K562 (cell line): ENCODE results near the gene RPTOR. TPM values are rescaled to one million over a fixed set of nuclear protein-coding genes. Genes with fewer than 3 reads are reported as not detected.
A peak's percentile ranks its signal among the peaks of the same experiment; 100 is the strongest.

Source experiments
- ARNT ChIP-seq, 2 experiments: fragments of 450-650 bp; IDR thresholded peaks; 2 replicates each; pipeline ENCODE4 v1.6.1; 2016; ENCODE audit warnings: mild to moderate bottlenecking in 1 of 2
- ASH1L ChIP-seq: fragments of 450-650 bp; IDR thresholded peaks from 2 replicates; pipeline ENCODE4 v1.6.1; 2018; ENCODE audit warnings: borderline replicate concordance, mild to moderate bottlenecking, low read depth; ENCODE audit not compliant: partially characterized antibody
- CSDE1 ChIP-seq, 2 experiments: fragments of 450-650 bp; IDR thresholded peaks; 2 replicates each; pipeline ENCODE4 v1.6.1; 2016; ENCODE audit warnings: mild to moderate bottlenecking in 1 of 2
- FOS ChIP-seq: IDR thresholded peaks from 3 replicates; pipeline ENCODE4 v1.6.1; 2011; ENCODE audit not compliant: insufficient read length; ENCODE audit errors: extremely low read depth
- FOXJ2 ChIP-seq: fragments of 200-800 bp; sonication (Bioruptor generic); IDR thresholded peaks from 2 replicates; pipeline ENCODE4 v1.6.1; 2016; ENCODE audit warnings: missing genetic modification characterization, missing compliant biosample characterization
- GABPA ChIP-seq: fragments of 200-800 bp; sonication (Bioruptor generic); conservative IDR thresholded peaks from 2 replicates; pipeline ENCODE4 v1.6.1; 2016; ENCODE audit warnings: low read depth, missing genetic modification characterization, missing compliant biosample characterization
- JUND ChIP-seq, 2 experiments: IDR thresholded peaks; 2 replicates in 1 of 2; 3 replicates in 1 of 2; pipeline ENCODE4 v1.6.1; 2011; ENCODE audit warnings: borderline replicate concordance in 2 of 2, low read depth in 2 of 2, low read length in 2 of 2, improper control_type of control experiment in 1 of 2, missing biosample characterization in 1 of 2, missing genetic modification characterization in 1 of 2, missing genetic modification reagents in 1 of 2
- MYNN ChIP-seq, 2 experiments: sonication (generic); formaldehyde crosslinking in 1 of 2; IDR thresholded peaks; 2 replicates each; pipeline versions ENCODE4 v1.5.0 to v1.6.1; 2016 to 2020; ENCODE audit warnings: antibody characterized with exemption in 1 of 2, missing genetic modification reagents in 1 of 2
- NCOA6 ChIP-seq: fragments of 450-650 bp; IDR thresholded peaks from 2 replicates; pipeline ENCODE4 v1.6.1; 2017; ENCODE audit warnings: mild to moderate bottlenecking
- SAFB ChIP-seq: fragments of 200-400 bp; formaldehyde crosslinking; IDR thresholded peaks from 2 replicates; pipeline ENCODE4 v1.6.1; 2017; ENCODE audit warnings: low read depth, low read length, borderline replicate concordance
- TAF15 ChIP-seq: fragments of 200-400 bp; formaldehyde crosslinking; IDR thresholded peaks from 2 replicates; pipeline ENCODE4 v1.6.1; 2017; ENCODE audit warnings: mild to moderate bottlenecking, low read depth, low read length, moderate library complexity
- TCF7L2 ChIP-seq: fragments of 150-350 bp; IDR thresholded peaks from 2 replicates; pipeline ENCODE4 v1.6.1; 2016; ENCODE audit warnings: low read depth, mild to moderate bottlenecking, low read length, moderate library complexity
- TGIF2 ChIP-seq: sonication (generic); formaldehyde crosslinking; IDR thresholded peaks from 2 replicates; pipeline ENCODE4 v1.8.1; 2022; ENCODE audit warnings: mild to moderate bottlenecking, missing genetic modification reagents, moderate library complexity
- ZNF133 ChIP-seq: fragments of 250-450 bp; sonication (Bioruptor Pico); IDR thresholded peaks from 2 replicates; pipeline ENCODE4 v1.4.0; 2020; ENCODE audit warnings: mild to moderate bottlenecking
- ZNF583 ChIP-seq: fragments of 250-450 bp; sonication (Bioruptor Pico); IDR thresholded peaks from 2 replicates; pipeline ENCODE4 v1.4.0; 2020
- polyA plus RNA-seq, 8 experiments: library from polyadenylated mRNA; depleted of rRNA in 4 of 8; stranded (reverse) in 5 of 8; unstranded in 3 of 8; fragments of >200 nt; fragmentation: Nextera tagmentation in 2 of 8; fragmentation: Illumina TruSeq in 1 of 8; extraction: Ambion mirVana in 2 of 8; extraction: Trizol in 1 of 8; gene quantifications; 2 replicates each; pipeline versions ENCODE4 v1.2.1 to v1.2.3, GENCODE V29; 2011 to 2014; ENCODE audit warnings: inconsistent platforms in 1 of 8, missing spikeins in 1 of 8
- total RNA-seq, 7 experiments: library from RNA; depleted of rRNA in 6 of 7; stranded (reverse); fragments of >200 nt in 6 of 7; fragmentation: Illumina TruSeq in 2 of 7; extraction: Trizol in 2 of 7; gene quantifications; 2 replicates each; pipeline versions ENCODE4 v1.2.1 to v1.2.3, GENCODE V29; 2011 to 2021; ENCODE audit warnings: low replicate concordance in 1 of 7
- TF ChIP-seq, protein P1 (sequence below): fragments of 250-450 bp; sonication (Bioruptor Pico); IDR thresholded peaks from 2 replicates; pipeline ENCODE4 v1.5.0; 2020; ENCODE audit warnings: mild to moderate bottlenecking
- TF ChIP-seq, protein P2 (sequence below): IDR thresholded peaks from 2 replicates; pipeline ENCODE4 v1.6.1; 2011; ENCODE audit warnings: borderline replicate concordance, low read depth, mild to moderate bottlenecking, moderate library complexity, low read length; ENCODE audit not compliant: insufficient read depth, poor library complexity, severe bottlenecking
- TF ChIP-seq, protein P3 (sequence below): fragments of 450-650 bp; IDR thresholded peaks from one replicate; pipeline ENCODE4 v1.6.1; 2018; ENCODE audit warnings: mild to moderate bottlenecking, moderate library complexity; ENCODE audit not compliant: partially characterized antibody
- TF ChIP-seq, protein P4 (sequence below): fragments of 250-450 bp; sonication (Bioruptor Pico); IDR thresholded peaks from 2 replicates; pipeline ENCODE4 v1.9.0; 2021; ENCODE audit warnings: mild to moderate bottlenecking, inconsistent platforms

The RPTOR gene
- total and polyA plus RNA-seq, 9 of the 15 experiments (the other 6 are each of a cell fraction or from before 2014, with no cell fraction given), result 0.24 to 54.1 (median 10.2) TPM

DNA sequence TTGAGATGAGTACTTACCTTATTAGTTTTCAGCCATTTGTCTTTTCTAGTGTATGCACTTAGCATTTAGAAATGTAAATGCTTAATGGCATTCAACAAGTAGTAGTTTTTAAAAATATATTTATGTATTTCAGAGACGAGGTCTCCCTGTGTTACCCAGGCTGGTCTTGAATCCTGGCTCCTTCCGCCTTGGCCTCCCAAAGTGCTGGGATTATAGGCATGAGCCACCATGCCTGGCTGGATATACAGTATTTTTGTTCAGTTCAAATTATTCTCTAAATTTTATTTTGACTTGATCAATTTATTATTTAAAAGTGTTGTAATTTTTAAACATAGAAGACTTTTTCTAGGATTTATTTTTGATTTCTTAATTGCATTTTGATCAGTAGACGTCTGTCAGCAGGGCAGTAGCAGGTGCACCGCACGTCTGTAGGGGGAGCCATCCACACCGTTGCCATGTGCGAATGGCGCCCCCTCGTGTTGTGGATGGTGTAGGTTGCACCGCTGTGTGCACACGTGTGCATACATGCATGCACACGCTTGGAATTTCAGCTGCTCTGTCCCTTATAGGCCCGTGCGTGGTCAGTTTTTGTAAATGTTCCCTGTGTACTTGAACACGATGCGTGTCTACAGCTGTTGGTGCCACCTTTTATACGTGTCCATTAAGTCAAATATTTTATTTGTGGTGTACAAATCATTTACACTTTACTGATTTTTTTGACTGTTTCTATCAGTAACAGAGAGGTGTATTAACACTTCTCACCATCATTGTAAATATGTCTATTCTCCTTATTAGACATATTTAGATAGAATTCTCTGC lies 30.6 kb downstream of the RPTOR start (continued):
- TF ChIP-seq, protein P1, sequence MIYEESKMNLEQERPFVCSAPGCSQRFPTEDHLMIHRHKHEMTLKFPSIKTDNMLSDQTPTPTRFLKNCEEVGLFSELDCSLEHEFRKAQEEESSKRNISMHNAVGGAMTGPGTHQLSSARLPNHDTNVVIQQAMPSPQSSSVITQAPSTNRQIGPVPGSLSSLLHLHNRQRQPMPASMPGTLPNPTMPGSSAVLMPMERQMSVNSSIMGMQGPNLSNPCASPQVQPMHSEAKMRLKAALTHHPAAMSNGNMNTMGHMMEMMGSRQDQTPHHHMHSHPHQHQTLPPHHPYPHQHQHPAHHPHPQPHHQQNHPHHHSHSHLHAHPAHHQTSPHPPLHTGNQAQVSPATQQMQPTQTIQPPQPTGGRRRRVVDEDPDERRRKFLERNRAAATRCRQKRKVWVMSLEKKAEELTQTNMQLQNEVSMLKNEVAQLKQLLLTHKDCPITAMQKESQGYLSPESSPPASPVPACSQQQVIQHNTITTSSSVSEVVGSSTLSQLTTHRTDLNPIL (CRISPR knock-in tag), result no peak
- no peak for TF ChIP-seq ZNF133 (CRISPR knock-in tag)
- TF ChIP-seq ASH1L, result no peak
- TF ChIP-seq, protein P2, sequence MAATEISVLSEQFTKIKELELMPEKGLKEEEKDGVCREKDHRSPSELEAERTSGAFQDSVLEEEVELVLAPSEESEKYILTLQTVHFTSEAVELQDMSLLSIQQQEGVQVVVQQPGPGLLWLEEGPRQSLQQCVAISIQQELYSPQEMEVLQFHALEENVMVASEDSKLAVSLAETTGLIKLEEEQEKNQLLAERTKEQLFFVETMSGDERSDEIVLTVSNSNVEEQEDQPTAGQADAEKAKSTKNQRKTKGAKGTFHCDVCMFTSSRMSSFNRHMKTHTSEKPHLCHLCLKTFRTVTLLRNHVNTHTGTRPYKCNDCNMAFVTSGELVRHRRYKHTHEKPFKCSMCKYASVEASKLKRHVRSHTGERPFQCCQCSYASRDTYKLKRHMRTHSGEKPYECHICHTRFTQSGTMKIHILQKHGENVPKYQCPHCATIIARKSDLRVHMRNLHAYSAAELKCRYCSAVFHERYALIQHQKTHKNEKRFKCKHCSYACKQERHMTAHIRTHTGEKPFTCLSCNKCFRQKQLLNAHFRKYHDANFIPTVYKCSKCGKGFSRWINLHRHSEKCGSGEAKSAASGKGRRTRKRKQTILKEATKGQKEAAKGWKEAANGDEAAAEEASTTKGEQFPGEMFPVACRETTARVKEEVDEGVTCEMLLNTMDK, result peak; percentile 98
- TF ChIP-seq TAF15, result no peak
- no peak for TF ChIP-seq SAFB
- no peak for TF ChIP-seq FOXJ2 (tag)
- no peak for TF ChIP-seq ARNT (IDR thresholded peaks at IDR 0.05)
- TF ChIP-seq TGIF2, result no peak
- TF ChIP-seq NCOA6, result no peak
- no peak for TF ChIP-seq MYNN (IDR thresholded peaks at IDR 0.05)
- TF ChIP-seq MYNN (CRISPR knock-in tag; IDR thresholded peaks at IDR 0.05), result no peak
- no peak for TF ChIP-seq GABPA (tag)
- TF ChIP-seq, protein P3, sequence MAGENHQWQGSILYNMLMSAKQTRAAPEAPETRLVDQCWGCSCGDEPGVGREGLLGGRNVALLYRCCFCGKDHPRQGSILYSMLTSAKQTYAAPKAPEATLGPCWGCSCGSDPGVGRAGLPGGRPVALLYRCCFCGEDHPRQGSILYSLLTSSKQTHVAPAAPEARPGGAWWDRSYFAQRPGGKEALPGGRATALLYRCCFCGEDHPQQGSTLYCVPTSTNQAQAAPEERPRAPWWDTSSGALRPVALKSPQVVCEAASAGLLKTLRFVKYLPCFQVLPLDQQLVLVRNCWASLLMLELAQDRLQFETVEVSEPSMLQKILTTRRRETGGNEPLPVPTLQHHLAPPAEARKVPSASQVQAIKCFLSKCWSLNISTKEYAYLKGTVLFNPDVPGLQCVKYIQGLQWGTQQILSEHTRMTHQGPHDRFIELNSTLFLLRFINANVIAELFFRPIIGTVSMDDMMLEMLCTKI, result no peak
- no peak for TF ChIP-seq FOS
- TF ChIP-seq TCF7L2, result no peak
- TF ChIP-seq ZNF583 (CRISPR knock-in tag), result no peak
- peak; percentile 69 for TF ChIP-seq JUND (IDR thresholded peaks at IDR 0.05; ENCODE audit: borderline replicate concordance, low read depth, low read length)
- no peak for TF ChIP-seq JUND (tag; IDR thresholded peaks at IDR 0.05; ENCODE audit: borderline replicate concordance, low read depth, low read length)
- no peak for TF ChIP-seq CSDE1 (IDR thresholded peaks at IDR 0.05)
- TF ChIP-seq, protein P4, sequence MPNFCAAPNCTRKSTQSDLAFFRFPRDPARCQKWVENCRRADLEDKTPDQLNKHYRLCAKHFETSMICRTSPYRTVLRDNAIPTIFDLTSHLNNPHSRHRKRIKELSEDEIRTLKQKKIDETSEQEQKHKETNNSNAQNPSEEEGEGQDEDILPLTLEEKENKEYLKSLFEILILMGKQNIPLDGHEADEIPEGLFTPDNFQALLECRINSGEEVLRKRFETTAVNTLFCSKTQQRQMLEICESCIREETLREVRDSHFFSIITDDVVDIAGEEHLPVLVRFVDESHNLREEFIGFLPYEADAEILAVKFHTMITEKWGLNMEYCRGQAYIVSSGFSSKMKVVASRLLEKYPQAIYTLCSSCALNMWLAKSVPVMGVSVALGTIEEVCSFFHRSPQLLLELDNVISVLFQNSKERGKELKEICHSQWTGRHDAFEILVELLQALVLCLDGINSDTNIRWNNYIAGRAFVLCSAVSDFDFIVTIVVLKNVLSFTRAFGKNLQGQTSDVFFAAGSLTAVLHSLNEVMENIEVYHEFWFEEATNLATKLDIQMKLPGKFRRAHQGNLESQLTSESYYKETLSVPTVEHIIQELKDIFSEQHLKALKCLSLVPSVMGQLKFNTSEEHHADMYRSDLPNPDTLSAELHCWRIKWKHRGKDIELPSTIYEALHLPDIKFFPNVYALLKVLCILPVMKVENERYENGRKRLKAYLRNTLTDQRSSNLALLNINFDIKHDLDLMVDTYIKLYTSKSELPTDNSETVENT (CRISPR knock-in tag), result 0 out of 2 replicates have a peak, but pooled peaks have one; percentile 15
